Stimulated activated CD4-positive, alpha-beta T cell treated with anti-CD3 and anti-CD28 coated beads, Interleukin-15, amount 100 ng/mL, for 1 hour (primary cell): ENCODE results near the gene MZB1.

ENCODE experiments used
- DNase-seq, 2 donors: peaks; one replicate each; pipeline ENCODE4 v3.0.0-alpha.2; 2020; ENCODE audit warnings: low read depth in 1 of 2, low spot score in 1 of 2

The MZB1 gene

GRCh38 chr5:139340051-139340450, 49.7 kb downstream of the MZB1 start:
- DNase-seq, result no peak
